ENCODE data around the gene GCK.
A peak's percentile ranks its signal among the peaks of the same experiment; 100 is the strongest.
"Not testable (repeated sequence)": the region's sequence is repeated elsewhere in the genome, so short reads cannot be mapped to it uniquely, and the experiment has no call there.

GCK gene

DNA sequence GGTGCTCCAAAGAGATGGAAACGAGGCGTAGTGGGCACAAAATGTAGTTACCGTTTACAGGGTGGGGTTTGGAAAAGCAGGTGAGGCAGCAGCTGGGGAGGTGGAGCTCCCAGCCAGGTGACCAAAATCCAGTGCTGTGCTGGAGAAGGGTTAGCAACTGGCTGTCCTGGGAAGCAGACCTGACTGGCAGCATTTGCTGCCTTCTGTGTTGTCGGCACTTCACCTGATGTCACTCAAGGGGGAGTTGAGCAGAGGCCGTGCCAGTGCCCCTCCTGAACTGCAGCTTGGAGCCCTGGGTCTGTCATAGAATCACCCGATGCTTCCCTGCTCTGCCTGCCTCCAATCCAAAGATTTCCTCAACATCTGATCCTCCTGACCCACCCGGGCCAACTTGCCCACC, 12.8 kb downstream of the GCK start:
- DNase-seq = no peak

DNA sequence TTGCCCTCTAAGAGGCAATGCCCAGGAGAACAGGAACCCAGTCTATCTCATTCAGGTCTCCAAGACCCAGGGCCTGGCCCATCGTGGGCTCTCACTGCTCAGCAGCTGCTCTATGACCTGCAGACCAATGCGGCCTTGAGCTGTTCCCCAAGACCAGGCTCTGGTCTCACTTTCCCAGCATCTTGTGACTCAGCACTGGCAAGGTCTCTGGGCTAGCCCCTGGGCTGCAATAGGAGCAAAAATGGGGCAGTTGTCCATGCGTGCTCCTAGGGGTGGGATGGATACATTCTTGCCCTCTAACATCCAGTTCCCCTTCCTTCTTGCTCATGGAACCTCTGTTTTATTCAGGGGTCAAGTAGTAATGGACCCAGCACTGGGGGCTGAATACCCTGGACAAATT, 13.5 kb downstream of the GCK start:
- DNase-seq = no peak

DNA sequence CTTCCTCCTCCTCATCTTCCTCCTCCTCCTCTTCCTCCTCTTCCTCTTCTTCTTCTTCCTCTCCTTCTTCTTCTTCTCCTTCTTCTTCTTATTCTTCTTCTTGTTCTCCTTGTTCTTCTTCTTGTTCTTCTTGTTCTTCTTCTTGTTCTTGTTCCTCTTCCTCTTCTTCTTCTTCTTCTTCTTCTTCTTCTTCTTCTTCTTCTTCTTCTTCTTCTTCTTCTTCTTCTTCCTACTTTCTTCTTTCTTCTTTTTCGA, 14.6 kb downstream of the GCK start:
- DNase-seq = not testable (repeated sequence)

DNA sequence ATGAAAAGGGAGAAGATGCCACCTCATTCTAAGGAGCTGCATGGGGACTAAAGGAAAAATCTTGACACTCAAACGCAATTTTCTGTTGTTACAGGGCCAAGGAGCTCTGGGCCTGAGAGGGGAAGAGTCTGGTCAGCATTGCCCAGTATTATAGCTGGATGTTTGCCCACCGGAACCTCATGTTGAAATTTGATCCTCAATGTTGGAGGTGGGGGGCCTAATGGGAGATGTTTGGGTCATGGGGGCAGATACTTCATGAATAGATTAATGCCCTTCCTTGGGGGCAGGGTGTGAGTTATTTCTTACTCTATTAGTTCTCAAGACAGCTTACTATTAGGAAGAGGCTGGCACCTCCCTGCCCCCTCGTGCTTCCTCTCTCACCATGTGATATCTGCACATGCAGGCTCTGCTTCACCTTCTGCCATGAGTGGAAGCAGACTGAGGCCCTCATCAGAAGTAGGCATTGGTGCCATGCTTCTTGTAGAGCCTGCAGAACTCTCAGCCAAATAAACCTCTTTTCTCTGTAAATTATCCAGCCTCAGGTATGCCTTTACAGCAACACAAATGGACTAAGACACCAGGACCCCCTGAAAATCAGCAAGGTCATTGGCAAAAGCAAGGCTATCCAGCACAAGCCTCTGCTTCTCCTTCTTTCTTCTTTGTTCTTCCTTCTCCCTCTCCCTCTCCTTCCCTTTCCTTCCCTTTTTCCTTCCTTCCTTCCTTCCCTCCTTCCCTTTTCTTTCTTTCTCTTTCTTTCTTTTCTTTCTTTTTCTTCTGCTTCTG, 15.1 kb downstream of the GCK start:
- no peak for DNase-seq

DNA sequence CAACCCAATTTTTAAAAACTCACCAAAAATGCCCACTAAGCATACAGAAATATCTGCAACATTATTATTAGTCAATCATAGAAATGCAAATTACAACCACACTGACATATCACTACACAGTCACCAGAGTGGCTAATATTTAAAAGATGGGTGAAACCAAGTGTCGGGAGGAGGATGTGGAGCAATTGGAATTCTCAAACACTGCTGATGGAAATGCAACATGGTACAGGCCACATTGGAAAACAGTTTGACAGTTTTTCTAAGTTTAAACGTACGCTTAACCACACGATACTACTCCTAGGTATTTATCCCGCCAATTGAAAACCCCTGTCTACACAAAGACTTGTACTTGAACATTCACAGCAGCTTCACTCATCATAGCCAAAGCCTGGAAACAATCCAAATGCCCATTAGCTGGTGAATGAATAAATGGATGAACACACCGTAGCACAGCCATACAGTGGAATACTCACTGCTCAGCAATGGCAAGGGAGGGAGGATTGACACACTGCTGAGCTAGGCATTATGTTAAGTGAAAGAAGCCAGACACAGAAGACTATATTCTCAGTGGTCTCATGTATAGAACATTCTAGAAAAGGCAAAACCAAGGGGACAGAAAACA, 16.3 kb downstream of the GCK start:
- DNase-seq = peak; percentile 7 to 71

DNA sequence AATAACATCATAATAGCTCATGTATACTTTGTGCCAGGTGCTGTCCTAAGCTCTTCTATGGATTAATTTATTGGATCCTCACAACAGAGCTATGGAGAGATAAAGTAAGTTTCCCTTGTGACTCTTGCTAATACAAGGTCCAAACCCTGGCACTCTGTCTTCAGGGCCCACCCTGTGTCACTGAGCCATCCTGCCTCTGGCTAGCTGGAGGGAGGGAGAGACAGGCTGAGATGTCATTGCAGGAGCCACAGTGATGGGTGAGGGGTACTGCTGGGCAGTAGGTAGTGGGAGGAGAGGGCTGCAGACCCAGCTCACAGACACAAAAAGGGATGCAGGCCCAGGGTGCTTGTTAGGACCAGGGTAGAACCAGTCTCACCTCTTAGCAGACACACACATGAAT, 16.9 kb downstream of the GCK start:
- DNase-seq = no peak

DNA sequence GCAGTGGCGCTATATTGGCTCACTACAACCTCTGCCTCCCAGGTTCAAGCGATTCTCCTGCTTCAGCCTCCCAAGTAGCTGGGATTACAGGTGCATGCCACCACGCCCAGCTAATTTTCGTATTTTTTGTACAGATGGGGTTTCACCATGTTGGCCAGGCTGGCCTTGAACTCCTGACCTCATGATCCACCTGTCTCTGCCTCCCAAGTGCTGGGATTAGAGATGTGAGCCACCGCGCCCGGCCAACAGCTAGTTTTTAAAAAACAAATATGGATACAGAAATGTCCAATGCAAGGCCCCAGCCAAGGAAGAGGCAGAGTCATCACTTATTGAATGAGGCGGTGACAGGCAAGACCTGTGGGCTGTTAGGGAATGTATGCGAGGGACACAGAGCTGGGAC, 17.3 kb downstream of the GCK start:
- DNase-seq = not testable (repeated sequence)

DNA sequence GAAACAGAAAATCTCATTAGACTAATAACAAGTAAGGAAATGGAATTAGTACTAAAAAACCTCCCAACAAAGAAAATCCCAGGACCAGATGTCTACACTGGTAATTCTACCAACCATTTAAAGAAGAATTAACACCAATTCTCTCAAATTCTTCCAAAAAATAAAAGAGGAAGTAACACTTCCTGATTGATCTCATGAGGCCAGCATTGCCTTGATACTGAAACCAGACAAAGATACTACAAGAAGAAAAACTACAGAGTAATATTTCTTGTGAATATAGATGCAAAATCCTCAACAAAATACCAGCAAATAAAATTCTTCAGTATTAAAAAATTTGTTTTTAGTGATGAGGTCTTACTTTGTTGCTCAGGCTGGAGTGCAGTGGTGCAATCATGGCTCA, 21.3 kb downstream of the GCK start:
- no peak for DNase-seq

DNA sequence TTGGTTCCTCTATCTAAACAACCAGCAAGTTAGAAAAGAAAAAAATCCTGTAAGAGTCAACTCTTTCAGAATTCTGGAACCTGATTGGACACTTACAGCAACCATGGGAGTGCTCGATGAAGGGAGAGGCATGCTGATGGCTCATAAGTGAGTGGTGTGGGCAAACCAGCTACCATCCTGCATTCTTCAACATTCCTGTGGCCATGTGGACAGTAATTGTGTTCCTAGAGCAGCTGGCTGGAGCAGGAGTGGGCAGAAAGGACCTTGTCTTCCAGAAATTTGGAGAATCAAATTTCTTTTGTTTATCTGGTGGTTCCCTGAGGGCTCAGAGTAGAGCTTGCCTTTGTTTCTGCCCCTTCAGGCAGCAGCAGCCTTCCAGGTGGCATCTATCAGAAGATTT, 25.6 kb downstream of the GCK start:
- DNase-seq = no peak

DNA sequence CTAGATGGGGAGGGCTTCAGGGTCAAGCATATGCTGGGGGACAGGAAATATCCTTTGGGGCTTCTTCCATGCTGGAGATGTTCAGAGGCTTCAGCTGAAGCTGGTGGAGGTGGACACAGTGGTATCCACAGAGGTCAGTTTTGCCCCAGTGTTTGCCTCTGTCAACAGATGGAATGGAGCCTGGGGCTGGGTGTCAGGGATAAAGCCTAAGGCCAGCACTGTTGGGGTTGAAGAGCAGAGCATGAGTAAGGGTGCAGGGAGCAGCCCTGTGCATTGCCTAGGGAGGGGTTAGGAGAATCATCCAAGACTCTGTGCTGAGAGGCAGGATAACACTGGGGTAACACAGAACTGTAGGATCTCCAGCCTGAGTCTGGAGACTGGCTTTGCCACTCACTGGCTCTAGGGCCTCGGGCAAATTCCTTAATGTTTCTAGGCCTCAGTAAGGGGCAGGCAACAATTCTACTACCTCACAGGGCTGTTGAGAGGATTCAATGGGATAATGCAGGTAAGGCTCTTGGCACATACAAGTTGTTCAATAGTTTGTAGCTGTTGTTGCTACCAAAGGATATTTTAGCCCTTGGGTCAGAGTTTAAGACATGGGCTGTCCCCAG, 26.3 kb downstream of the GCK start:
- no peak for DNase-seq

DNA sequence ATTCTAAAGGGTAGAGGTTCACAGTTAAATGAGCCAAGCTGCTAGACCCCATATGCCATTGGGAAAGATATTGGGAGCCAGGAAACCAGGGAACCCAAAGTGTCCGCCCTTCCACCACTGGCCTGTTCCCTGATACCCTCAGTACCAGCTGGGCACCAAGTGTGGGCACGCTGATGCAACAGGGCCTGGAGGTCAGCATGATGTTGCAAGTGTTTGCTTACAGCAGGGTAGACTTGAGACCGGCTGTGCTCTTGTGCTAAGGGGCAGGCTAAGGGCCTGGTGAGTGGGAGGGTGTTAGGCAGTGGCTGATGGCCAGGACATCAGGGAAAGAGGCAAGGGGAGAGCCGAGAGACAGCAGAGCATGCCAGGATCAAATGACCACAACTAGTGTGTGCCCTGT, 27.1 kb downstream of the GCK start:
- DNase-seq = no peak

DNA sequence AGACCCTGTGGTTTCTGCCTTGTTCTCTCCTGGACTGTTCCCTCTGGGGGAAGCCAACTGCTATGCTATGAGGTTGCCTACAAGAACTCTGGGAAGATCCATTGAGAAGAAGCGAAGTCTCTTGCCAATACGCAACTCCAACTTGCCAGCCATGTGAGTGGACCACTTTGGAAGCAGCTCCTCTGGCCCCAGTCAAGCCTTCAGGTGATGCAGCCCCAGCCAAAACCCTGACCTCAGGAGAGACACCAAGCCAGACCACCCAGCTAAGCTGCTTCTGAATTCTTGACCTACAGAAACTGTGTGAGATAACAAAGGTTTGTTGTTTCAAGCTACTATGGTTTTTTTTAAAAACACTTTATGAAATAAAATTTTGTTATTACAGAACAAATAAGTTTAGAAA, 27.9 kb downstream of the GCK start:
- DNase-seq = no peak

DNA sequence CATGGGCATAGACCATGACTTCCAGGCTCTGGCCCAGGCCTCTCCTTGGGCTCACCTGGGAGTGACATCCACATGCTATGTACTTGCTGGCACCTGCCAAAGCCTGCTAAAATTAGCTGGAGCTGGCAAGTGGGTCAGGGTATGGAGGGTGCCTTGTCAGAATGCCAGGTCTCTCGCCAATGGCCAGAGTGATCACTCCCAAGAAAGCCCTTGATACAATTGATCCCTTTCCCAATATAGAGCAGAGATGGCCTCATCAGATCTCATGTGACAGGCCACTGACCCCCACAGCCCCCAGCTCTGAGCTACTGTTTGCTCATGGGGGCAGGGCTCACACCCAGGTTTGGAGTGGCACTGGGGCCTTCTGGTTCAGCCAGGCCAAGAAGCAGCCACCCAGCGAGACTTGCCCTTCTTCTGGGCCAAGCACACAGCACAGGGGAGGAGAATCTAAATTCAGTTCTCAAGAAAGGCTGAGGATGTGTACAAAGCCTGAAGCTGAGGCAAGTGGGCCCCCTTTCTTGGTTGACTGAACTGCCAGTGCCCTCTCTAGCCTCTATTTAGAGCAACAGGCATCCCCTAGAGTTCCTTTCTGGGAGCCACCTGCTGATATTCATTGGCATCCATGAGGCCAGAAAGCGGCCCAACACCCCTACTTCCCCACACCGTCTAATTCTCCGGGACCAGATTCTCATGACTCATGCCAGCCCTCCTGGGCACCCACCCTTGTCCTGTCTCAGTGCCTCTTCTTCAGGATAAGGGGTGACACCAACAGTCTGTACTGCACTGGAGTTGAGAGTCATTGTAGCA, 29.2 kb downstream of the GCK start:
- no peak for DNase-seq

DNA sequence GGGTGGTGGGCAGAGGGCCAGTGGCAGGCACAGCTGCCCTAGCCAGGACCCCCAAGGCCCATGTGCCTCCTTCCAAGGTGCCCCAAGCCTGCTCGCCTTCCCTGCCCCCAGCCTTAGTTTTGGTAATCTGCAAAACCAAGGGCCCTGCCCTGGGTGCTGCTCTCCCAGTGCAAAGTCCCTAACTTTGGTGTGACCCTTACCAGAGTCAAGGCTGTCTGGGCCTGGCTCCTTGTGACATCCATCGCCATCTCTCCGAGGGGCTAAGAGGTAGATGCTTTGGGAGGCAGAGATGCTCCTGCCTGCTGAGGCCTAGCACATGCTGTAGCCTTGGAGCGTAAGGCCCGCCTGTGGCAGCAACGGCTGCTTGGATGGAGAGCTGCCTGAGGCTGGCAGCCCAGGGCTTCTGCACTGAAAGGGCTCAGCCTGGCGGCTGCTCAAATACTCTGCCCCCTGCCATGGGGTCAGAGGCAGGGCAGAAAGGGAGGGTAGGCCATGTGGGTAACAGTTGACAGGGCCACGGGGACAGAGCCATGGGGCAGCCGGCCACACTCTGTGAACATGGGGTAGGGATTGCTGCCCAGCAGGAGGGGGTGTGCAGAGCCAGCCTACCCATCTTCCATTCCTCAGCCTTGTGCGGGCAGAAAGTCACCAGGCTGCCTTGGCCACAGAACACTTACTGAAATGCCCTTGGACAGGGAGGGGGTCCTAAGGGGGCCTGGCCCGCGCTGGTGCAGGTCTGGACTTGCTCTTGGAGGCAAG, 30.2 kb downstream of the GCK start:
- DNase-seq = no peak

DNA sequence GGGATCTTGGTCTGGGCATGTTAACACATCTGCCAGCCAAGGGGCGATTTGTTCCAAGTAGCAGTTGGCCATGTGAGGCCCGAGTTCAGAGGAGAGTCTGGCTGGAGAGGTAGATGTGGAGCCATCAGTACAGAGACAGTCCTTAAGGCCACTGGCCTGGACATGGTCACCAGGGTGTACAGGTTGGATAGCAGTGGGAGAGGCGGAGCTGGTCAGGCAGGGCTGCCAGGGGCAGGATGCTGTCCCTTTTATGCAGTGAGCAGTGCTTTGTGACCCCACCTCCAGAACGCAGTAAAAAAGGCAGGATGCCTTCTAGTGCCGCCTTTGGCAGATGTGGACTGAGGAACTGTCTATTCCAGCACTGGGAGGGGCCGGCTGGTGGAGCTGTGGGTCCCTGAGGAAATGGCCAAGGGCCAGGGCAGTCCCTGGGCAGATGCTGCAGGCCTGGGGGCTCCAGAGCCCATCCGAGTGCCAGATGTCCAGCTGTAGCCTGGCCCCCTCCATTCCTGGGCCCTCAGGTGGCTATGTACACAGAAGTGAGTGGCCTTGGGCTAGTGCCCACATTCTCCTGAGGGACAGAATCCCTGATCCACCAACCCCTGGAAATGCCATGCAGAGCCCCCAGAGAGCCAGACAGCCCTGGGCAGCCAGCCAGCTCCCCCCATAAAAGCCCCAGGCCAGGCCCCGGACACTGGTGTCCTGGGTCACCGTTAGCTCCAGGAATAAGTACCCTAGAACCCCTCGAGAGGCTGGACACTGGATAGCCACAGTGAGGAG, 31.0 kb downstream of the GCK start:
- DNase-seq = no peak

DNA sequence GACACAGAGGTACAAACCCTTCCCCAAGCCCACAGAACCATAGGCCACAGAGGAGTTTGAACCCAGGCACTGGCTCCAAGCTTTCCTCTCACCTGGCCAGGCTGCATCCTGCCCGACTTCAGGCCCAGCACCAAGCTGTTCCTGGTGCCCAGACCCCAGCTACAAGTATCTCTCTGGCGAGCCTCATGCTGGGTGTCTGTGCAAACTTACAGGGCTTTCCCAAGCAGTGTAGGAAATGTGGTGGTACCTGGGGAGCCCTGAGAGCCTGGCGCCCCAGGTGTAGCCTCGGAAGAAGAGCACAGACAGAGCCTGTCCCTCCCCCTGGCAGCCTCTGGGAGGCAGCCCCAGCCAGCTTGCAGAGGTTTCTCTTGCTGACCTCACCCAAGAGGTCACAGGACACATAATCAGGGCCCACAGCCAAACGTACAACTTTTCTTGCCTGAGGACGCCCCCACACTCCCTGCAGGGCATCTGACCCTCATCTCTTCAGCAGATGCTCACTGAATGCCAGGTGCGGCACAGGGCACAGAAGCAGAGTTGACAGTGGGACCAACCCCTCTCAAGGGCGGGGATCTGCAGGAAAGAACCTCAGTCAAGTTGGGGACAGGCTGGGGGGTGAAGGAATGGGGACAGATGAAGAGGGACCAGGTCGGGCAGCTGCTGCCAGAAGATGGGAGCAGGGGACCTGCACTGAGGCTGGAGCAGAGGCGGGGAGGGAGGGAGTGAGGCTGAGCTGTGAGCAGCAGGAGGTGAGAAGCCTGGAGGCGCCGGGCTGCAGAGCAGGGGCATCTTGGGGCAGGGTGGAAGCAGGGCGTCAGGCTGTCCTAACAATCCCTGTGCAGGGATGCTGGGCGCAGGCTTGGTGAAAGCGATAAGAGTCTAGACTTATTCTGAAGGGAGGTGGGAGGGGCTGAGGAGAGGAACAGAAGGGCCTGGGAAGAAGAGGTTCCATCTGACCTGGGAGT, 31.8 kb downstream of the GCK start:
- no peak for DNase-seq

DNA sequence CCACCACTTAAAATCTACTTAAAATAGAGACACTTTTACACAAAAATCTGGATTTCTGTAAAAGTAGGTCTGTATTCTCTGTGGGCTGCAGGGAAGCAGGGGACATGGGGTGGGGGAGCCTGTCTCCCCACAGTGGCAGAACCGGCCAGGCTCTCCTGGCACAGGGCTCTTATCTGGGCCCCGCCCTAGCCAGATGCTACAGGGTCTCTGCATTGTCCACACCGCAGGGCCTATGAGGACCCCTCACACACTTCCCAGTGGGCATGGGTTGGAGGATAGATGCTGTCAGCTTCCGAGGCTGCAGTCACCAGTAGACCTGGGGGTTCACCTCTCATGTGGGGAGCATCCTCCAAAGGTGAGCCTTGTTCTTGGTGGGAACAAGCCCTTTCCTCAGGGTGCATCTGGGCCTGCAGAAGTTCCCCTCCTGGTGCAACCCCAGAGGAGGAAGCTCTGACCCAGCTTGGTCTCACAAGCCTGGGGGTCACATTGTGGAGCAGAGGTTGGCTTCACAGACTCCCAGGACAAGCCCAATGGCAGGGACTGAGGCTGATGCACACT, 32.7 kb downstream of the GCK start:
- DNase-seq = no peak

DNA sequence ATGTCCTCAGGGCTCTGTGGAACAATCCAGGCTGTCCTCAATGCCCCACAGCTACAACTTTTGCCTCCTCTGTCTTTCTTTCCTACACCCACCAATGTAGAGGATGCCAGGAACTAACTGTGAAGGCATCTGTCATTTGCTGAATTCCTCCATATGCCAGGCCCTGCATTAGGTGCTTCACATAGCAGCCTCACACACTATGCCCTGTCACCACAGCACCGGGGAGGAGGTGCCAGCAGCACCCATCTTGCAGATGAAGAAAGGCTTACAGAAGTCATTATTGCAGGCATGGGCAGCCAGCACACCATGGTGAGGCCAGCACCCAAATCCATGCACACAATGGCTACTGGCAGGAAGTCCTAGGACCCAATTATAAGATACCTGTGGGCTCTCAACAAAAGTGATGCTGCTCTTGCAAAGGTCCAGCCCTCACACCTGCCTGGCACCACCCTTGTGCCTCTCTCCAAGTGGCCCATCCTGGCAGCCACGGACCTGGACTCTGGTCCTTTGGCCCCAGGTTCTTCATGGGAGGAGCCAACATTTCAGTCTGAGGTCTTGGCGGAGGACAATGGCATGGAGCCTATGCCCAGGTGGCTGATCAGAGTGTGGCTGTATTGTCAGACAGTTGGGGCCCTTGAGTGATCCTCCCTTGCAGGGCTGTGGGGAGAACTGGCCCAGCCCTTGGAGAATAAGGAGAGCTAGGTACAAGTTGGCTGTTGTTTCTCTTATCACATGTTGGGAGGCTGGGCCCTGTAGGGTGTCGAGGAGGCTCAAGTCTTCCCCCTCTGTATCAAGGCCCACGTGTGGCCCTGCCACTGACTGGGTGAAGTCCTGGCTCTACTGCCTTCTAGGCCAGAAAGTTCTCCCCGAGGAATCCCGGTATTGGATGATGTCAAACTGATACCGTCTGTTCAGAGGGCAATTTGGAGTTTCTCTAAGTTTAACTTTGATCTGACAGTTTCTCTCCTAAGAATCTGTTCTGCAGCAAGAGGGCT, 33.8 kb downstream of the GCK start:
- DNase-seq = no peak

DNA sequence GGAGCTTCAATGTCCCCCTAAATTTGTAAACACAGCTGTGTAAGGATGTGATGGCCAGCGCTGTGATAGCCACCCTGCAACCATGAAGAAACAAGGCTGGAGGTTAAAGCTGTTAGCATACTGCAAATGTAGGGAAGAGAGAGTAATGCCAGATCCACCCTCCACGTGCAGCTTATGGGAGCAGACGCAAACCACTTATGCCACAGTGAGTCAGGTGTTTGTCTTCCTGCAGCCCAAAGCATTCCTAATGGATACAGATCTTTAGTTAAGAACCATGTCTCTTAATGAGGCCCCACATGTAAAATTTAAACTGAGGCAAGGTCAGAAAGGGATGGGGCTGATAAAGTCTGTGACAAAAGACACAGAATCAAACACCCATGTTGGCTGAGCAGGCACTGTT, 34.5 kb downstream of the GCK start:
- no peak for DNase-seq
